CD8-positive, alpha-beta memory T cell (primary cell): ENCODE results near the gene QRICH1. TPM values are rescaled to one million over a fixed set of nuclear protein-coding genes. Genes with fewer than 3 reads are reported as not detected.

Experiments used
- CTCF ChIA-PET: fragments of 350-600 bp; sonication (Branson Sonifier 250); formaldehyde crosslinking; loops from one replicate; lab custom pipeline; 2021; ENCODE audit warnings: antibody characterized with exemption; lab: Charles Lee
- POLR2A ChIA-PET: fragments of 350-600 bp; sonication (Branson Sonifier 250); formaldehyde crosslinking; loops from one replicate; lab custom pipeline; 2021; ENCODE audit warnings: antibody characterized with exemption; lab: Charles Lee
- DNase-seq, 5 donors: peaks; one replicate each; pipeline versions ENCODE4 v3.0.0 to v3.0.0-alpha.2; 2020 to 2022; ENCODE audit warnings: mixed read lengths in 1 of 5
- H3K27ac ChIP-seq: one replicate; pipeline ENCODE4 v1.7.0; 2013; ENCODE audit warnings: low read depth, mild to moderate bottlenecking, low read length, moderate library complexity
- H3K27me3 ChIP-seq: 2 replicates; pipeline ENCODE4 v1.7.0; 2013; ENCODE audit warnings: low read length, mild to moderate bottlenecking; ENCODE audit not compliant: insufficient read depth, poor library complexity, severe bottlenecking
- H3K36me3 ChIP-seq: 2 replicates; pipeline ENCODE4 v1.7.0; 2013; ENCODE audit warnings: mild to moderate bottlenecking, low read length, moderate library complexity; ENCODE audit not compliant: insufficient read depth
- H3K4me1 ChIP-seq: 2 replicates; pipeline ENCODE4 v1.7.0; 2013; ENCODE audit warnings: mild to moderate bottlenecking, low read length, moderate library complexity; ENCODE audit not compliant: insufficient read depth
- H3K4me3 ChIP-seq: 2 replicates; pipeline ENCODE4 v1.7.0; 2013; ENCODE audit warnings: mild to moderate bottlenecking, low read length
- H3K9me3 ChIP-seq: 2 replicates; pipeline ENCODE4 v1.7.0; 2013; ENCODE audit warnings: mild to moderate bottlenecking, low read length
- H3K27ac Mint-ChIP-seq, 8 donors: one replicate each; pipeline ENCODE4 v1.8.0; 2020 to 2021; ENCODE audit warnings: mixed read lengths in 8 of 8, mild to moderate bottlenecking in 6 of 8, inconsistent platforms in 3 of 8, moderate library complexity in 3 of 8
- H3K27me3 Mint-ChIP-seq, 2 donors: one replicate each; pipeline ENCODE4 v1.8.0; 2020 to 2021; ENCODE audit warnings: mixed read lengths in 2 of 2, mild to moderate bottlenecking in 1 of 2, moderate library complexity in 1 of 2
- H3K36me3 Mint-ChIP-seq, 3 donors: one replicate each; pipeline ENCODE4 v1.8.0; 2020 to 2021; ENCODE audit warnings: mixed read lengths in 3 of 3, inconsistent platforms in 1 of 3, mild to moderate bottlenecking in 1 of 3
- H3K4me1 Mint-ChIP-seq, 3 donors: one replicate each; pipeline ENCODE4 v1.8.0; 2020 to 2021; ENCODE audit warnings: mixed read lengths in 3 of 3, inconsistent platforms in 1 of 3, mild to moderate bottlenecking in 1 of 3
- H3K4me3 Mint-ChIP-seq, 7 donors: one replicate each; pipeline ENCODE4 v1.8.0; 2020 to 2021; ENCODE audit warnings: mixed read lengths in 7 of 7, mild to moderate bottlenecking in 6 of 7, moderate library complexity in 4 of 7, inconsistent platforms in 2 of 7
- H3K9me3 Mint-ChIP-seq, 5 donors: one replicate each; pipeline ENCODE4 v1.8.0; 2020 to 2022; ENCODE audit warnings: mixed read lengths in 5 of 5, mild to moderate bottlenecking in 3 of 5, moderate library complexity in 2 of 5, inconsistent platforms in 1 of 5
- polyA plus RNA-seq: library from polyadenylated mRNA; unstranded; fragments of 300-500 nt; fragmentation: Illumina TruSeq; gene quantifications from one replicate; pipeline ENCODE4 v1.2.3, GENCODE V29; 2021
- total RNA-seq, 2 experiments: library from RNA; stranded (reverse); gene quantifications; one replicate each; pipeline ENCODE4 v1.2.3, GENCODE V29; 2021

Gene QRICH1, protein sequence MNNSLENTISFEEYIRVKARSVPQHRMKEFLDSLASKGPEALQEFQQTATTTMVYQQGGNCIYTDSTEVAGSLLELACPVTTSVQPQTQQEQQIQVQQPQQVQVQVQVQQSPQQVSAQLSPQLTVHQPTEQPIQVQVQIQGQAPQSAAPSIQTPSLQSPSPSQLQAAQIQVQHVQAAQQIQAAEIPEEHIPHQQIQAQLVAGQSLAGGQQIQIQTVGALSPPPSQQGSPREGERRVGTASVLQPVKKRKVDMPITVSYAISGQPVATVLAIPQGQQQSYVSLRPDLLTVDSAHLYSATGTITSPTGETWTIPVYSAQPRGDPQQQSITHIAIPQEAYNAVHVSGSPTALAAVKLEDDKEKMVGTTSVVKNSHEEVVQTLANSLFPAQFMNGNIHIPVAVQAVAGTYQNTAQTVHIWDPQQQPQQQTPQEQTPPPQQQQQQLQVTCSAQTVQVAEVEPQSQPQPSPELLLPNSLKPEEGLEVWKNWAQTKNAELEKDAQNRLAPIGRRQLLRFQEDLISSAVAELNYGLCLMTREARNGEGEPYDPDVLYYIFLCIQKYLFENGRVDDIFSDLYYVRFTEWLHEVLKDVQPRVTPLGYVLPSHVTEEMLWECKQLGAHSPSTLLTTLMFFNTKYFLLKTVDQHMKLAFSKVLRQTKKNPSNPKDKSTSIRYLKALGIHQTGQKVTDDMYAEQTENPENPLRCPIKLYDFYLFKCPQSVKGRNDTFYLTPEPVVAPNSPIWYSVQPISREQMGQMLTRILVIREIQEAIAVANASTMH
- total RNA-seq (100 to 1,000 TPM; 122 to 134 TPM), polyA plus RNA-seq (30.5 TPM)

DNA sequence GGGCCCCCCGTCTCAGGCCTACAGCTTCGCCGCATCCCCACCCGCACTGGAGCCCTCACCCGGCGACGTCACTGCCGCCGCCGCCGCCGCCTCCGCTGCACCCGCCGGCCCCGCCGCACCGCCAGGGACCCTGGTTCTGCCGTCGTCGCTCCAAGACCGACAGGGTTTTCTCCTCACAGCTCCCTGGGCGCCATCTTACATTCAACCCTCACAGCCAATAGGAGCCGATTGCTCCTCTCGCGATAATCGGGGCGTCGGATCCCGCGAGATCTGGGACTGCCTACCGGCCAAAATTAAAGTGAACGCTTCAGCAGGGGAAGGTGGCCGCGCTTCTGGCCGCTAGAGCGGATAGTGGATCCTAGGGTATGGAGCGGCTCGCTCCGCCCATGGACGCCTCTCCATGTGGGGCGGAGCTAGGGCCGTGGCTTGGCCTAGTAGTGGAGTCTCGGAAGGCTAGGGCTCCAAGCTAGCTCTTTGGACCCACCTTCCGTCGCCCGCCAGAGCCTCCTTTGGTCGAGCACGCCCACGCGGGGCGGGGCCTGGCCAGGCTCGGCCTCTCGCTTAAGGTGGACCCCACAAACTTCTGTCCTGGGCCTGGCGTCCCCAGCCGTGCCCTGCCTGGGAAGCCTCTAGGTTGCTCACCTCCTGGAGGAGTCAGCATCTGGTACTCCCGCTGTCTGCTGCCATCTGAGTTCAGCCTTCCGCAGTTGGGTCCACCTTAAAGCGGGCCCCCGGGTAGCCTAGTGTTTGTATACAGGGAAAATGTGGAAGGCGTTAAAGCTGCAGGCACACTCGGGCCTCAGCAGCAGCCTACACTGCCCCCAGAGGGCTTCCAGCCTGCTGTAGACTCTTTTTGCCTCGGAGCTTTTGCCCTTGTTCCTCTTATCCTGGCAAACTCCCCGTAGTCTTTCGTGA lies at the start of gene QRICH1:
Gene QRICH1 (minus strand): TSS at position 219 of the 915 bp plus-strand sequence. CDS start 17,054 bp downstream, outside the sequence.
- no peaks in the 10 kb centered on the region for H3K27me3 Mint-ChIP-seq
- ChIA-PET POLR2A (interaction anchor here (0.5 to 3.6 kb wide), 26 partner anchors 8 to 1813 kb away, joined by 3 to 45 read pairs (median 4); partner anchors contain the start of genes DAG1, GNAI2, IMPDH2 and IP6K2), CTCF (interaction anchor here (0.5 to 5.4 kb wide), 23 partner anchors 10 to 350 kb away, joined by 3 to 30 read pairs (median 5); partner anchors contain the start of genes IMPDH2, LAMB2, NDUFAF3 and QARS1)
- H3K4me3 ChIP-seq: peak within 1 kb of the TSS; percentile 97
- peaks cover 0 to 53% (median 0%) of the 10 kb centered on the region in 3 donors for H3K36me3 Mint-ChIP-seq
- peak within 1 kb of the TSS; percentile 90 to 98 (median 93) for H3K4me3 Mint-ChIP-seq
- H3K9me3 ChIP-seq: no peaks in the 10 kb centered on the region
- H3K36me3 ChIP-seq: peaks cover 14% of the 10 kb centered on the region
- DNase-seq: peak; percentile 92 to 98 (median 96)
- no peaks in the 10 kb centered on the region for H3K9me3 Mint-ChIP-seq
- peaks cover 36% of the 10 kb centered on the region for H3K4me1 ChIP-seq
- peak within 1 kb of the TSS; percentile 81 for H3K27ac ChIP-seq
- no peaks in the 10 kb centered on the region for H3K27me3 ChIP-seq
- H3K4me1 Mint-ChIP-seq: peaks cover 29 to 42% (median 40%) of the 10 kb centered on the region in 3 donors
- H3K27ac Mint-ChIP-seq: peak within 1 kb of the TSS; percentile 94 to 98 (median 96)

DNA sequence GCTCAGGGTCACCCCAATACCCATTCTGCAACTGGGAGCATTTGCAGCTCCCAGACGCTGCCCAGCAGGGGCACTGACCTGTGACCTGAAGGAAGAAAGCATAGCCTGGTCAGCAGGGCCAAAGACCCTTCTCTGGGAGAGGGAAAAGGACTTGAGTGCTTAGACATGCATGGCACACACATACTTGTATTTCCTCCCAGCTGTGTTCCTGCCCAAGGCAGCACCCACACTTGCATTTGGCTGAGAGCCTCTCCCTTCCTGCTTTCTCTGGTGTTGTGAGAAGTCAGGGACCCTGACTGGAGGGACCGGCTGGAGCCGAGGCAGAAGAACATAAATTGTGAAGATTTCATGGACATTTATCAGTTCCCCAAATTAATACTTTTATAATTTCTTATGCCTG lies 46.2 kb upstream of the QRICH1 start:
- Histone ChIP-seq H3K4me1 (no peaks in the 10 kb centered on the region), H3K27me3 (no peaks in the 10 kb centered on the region), H3K36me3 (no peaks in the 10 kb centered on the region), H3K27ac (no peak overlapping the region), H3K9me3 (no peaks in the 10 kb centered on the region), H3K4me3 (no peak overlapping the region)
- Mint-ChIP-seq H3K36me3 (peaks cover 0 to 11% (median 0%) of the 10 kb centered on the region in 3 donors), H3K4me3 (no peak overlapping the region), H3K4me1 (no peaks in the 10 kb centered on the region), H3K27me3 (peaks cover 21 to 29% of the 10 kb centered on the region in 2 donors), H3K27ac (no peak overlapping the region), H3K9me3 (peaks cover 0 to 12% (median 6%) of the 10 kb centered on the region in 5 donors)
- ChIA-PET POLR2A (no interaction called here), CTCF (no interaction called here)
- no peak for DNase-seq

DNA sequence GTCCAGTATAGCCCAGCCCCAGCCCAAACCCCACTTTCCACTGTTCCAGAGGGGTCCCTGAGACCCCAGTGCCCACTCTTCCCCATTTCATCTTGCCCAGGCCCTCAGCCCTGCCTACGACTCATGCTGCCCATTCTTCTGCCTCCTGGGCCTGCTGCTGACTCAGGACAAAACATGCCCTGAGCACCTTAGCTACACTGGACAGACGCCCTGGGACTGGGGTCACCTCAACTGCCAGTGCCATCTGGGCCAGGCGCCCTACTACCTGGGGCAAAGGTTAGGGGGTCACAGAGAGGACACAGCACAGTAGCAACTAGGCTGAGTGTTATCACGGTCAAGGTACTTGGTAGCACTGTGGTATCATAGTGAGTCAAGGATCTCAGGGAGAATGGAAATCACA lies 41.6 kb upstream of the QRICH1 start:
- Mint-ChIP-seq H3K36me3 (no peaks in the 10 kb centered on the region), H3K4me3 (no peak overlapping the region), H3K9me3 (no peaks in the 10 kb centered on the region), H3K4me1 (no peaks in the 10 kb centered on the region), H3K27ac (no peak overlapping the region), H3K27me3 (peaks cover 16 to 53% of the 10 kb centered on the region in 2 donors)
- Histone ChIP-seq H3K27ac (no peak overlapping the region), H3K4me3 (no peak overlapping the region), H3K4me1 (no peaks in the 10 kb centered on the region), H3K36me3 (no peaks in the 10 kb centered on the region), H3K9me3 (no peaks in the 10 kb centered on the region), H3K27me3 (no peaks in the 10 kb centered on the region)
- DNase-seq: no peak
- ChIA-PET POLR2A (no interaction called here), CTCF (no interaction called here)

DNA sequence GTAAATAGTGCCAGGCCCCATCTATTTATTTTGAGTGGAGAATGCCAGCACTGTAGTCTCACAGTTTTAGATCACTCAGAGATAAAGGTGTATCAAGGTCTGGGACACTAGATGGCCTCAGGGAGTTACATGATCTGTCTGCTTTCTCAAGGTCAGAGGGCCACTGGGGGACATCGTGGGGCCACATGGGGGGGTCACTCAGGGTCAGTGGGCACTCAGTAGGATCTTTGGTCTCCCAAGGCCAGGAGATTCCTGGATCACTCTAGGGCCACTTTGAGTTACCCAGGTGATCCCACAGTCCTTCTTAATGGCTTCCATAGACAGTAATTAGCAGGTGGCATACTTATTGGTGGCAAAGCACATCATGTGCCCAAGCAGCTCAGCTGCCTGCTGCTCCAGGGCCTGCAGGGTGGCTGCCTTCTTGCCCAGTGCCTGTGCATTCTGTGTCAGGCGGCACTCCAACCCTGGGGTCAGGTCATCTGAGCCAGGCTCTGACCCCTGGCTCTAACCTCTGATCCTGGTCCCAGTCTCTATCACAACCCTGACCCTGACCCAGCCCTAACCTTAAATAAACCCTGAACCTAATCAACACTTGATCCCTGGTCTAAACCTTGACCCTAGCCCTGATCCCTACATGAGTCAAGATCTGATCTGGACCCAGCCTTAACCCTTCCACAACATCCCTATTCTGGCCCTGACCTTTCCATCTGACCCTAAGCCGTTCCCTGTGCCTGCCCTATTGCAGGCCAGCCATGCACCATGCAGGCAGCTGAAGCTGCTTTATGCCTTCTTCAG lies 40.8 kb upstream of the QRICH1 start:
- ChIA-PET CTCF (no interaction called here), POLR2A (no interaction called here)
- H3K27ac ChIP-seq: no peak overlapping the region
- Mint-ChIP-seq H3K27ac (peak overlapping the region in 1 of 8 donors; percentile 51), H3K27me3 (peaks cover 16 to 49% of the 10 kb centered on the region in 2 donors), H3K9me3 (no peaks in the 10 kb centered on the region), H3K4me1 (no peaks in the 10 kb centered on the region), H3K36me3 (no peaks in the 10 kb centered on the region), H3K4me3 (no peak overlapping the region)
- H3K4me1 ChIP-seq: no peaks in the 10 kb centered on the region
- no peak overlapping the region for H3K4me3 ChIP-seq
- no peak for DNase-seq
- no peaks in the 10 kb centered on the region for H3K27me3 ChIP-seq
- no peaks in the 10 kb centered on the region for H3K9me3 ChIP-seq
- H3K36me3 ChIP-seq: no peaks in the 10 kb centered on the region

DNA sequence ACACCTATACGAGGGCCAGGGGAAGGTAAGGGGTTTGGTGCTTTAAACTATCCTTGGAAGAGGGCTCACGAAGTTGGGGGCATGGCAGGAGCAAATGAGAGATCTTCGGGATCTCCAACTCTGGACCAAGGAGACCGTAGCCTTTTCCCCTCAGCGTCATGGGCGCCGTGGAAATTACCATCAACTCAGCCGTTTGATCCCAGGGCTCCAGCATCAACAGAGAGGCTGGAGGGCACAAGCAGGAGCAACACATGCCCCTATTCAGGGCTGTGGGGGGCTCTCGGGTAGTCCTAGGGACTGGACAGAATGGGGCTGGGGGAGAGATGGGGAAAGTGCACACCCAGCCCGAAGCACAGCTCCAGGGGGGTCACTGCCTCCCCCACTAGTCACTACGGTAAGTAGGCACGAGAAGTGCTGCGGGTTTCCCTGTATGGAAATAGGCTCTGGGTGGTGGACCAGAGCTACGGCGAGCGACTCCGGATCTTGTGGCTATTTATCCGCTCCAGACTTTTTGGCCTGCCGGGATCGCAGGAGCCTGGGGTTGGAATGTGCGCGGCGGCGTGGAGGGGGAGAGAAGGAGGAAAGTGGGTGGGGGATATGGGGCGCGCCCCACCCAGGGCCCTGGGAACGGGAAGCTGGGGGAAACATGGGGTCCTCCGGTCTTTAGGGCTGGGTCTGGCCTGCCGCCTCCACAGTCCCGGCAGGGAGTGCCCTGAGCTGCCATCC lies 39.5 kb upstream of the QRICH1 start:
- H3K36me3 ChIP-seq: no peaks in the 10 kb centered on the region
- H3K36me3 Mint-ChIP-seq: no peaks in the 10 kb centered on the region
- H3K4me3 ChIP-seq: no peak overlapping the region
- no peaks in the 10 kb centered on the region for H3K27me3 ChIP-seq
- no peaks in the 10 kb centered on the region for H3K4me1 ChIP-seq
- H3K4me1 Mint-ChIP-seq: no peaks in the 10 kb centered on the region
- no peaks in the 10 kb centered on the region for H3K9me3 ChIP-seq
- peak overlapping the region in 1 of 7 donors; percentile 17 for H3K4me3 Mint-ChIP-seq
- H3K9me3 Mint-ChIP-seq: no peaks in the 10 kb centered on the region
- ChIA-PET CTCF (interaction anchor here (0.7 to 1.4 kb wide), 2 partner anchors 30 to 40 kb away, joined by 3 to 4 read pairs; partner anchors contain the start of gene QRICH1), POLR2A (no interaction called here)
- DNase-seq: no peak
- peak overlapping the region; percentile 59 for H3K27ac ChIP-seq
- peaks cover 17 to 49% of the 10 kb centered on the region in 2 donors for H3K27me3 Mint-ChIP-seq
- H3K27ac Mint-ChIP-seq: no peak overlapping the region

DNA sequence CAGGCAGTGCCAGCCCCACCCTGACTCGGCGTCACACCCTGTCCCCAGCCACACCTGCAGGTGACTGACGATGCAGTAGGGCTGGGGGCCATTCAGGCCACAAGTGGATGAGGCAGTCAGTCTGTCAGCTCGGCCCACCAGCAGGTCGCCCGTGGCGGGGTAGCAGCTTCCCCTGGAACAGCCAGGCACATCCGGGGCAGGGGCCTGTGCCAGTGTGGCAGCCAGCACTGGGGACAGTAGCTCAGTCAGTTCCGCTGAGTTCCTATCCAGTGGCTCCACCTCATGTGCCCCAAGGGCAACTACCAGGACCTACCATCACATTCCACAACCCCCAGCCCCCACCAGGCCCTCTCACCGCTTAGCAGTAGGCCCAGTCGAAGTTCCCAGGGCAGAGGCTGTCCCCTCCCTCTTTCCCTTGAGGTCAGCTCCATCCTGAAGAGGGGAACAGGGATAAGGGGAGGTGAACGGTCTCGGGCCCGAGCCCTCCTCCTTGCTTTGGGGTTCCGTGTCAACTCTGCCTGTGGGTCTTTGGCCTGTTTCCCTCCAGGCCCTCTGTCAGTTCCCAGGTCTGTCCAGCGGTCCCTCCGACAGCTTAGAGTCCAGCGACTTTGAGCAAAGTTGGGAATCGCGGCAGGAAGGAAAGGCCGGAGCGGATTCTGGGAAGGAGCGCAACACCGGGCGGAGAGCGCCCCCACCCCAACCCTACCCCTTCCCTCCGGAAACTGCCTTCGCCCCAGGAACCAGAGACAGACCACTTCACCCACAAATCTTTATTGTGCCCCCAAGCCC lies 38.8 kb upstream of the QRICH1 start, which contains the start of gene LAMB2:
Gene LAMB2 (minus strand): TSS at position 614 of the 789 bp plus-strand sequence. CDS start 183 bp downstream, at position 431.
- ChIA-PET POLR2A (no interaction called here), CTCF (interaction anchor here (1.4 kb wide), 1 partner anchor 39 kb away, joined by 3 read pairs; the partner anchor contains the start of gene QRICH1)
- Mint-ChIP-seq H3K36me3 (no peaks in the 10 kb centered on the region), H3K4me1 (no peaks in the 10 kb centered on the region), H3K27me3 (peaks cover 17 to 47% of the 10 kb centered on the region in 2 donors), H3K9me3 (no peaks in the 10 kb centered on the region), H3K4me3 (peak within 1 kb of the TSS in 1 of 7 donors; percentile 17), H3K27ac (peak within 1 kb of the TSS in 1 of 8 donors; percentile 79)
- Histone ChIP-seq H3K27me3 (no peaks in the 10 kb centered on the region), H3K4me1 (no peaks in the 10 kb centered on the region), H3K27ac (peak within 1 kb of the TSS; percentile 59), H3K36me3 (no peaks in the 10 kb centered on the region), H3K4me3 (no peak within 1 kb of the TSS), H3K9me3 (no peaks in the 10 kb centered on the region)
- DNase-seq: no peak
